ENCODE measurements around the gene IGLL5.

DNA sequence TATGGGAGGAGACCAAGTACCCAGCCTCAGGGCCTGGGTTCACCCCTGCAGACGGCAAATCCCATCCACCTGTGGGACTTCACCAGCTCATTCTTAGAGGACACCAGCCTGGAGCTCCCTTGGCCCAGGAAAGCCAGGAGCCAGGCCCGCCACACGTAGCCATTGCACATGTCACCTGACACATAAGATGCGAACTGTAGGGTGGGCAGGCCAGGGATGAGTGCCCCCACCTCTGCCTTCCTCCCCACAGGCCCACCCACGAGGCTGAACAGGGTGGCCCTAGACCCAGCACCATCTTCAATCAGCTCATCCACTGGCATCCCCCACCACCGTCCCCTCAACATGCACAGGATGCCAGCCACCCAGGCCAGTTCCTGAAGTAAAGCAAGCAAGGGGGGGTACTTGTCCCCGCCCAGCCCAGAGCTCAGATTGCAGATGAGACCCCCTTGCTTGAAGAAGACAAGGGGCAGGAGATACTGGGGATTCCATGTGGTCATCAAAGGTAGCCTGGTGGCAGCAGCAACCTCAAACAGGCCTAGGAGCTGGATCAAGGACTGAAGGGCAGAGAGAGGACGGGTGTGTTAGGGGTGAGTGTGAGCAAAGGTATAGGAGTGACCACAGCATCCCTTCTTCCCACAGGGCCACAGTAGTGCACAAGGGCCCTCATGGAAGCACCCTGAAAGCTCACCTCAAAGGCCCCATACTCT is 45.6 kb downstream of the IGLL5 start:
- TF ChIP-seq CTCF (IDR thresholded peaks at IDR 0.05) (no peak), POLR2A (IDR thresholded peaks at IDR 0.05) (no peak)

Measured in Peyer's patch (tissue), 4 donors.